Measurements from ENCODE around the gene HTRA3. TPM values are rescaled to one million over a fixed set of nuclear protein-coding genes. Genes with fewer than 3 reads are reported as not detected.

Gene HTRA3
- total RNA-seq, 2 donors from 2014 or later = 3.2 to 4.6 TPM

GRCh38 chr4:8301851-8302730 is 32.5 kb downstream of the HTRA3 start:
- Histone ChIP-seq H3K4me3 (ENCODE audit: low read length) (no peak overlapping the region), H3K9me3 (ENCODE audit: control insufficient read depth, low read length) (no peaks in the 10 kb centered on the region), H3K9ac (ENCODE audit: extremely low read depth, low read length, poor library complexity, severe bottlenecking) (no peak overlapping the region), H3K4me1 (ENCODE audit: control insufficient read depth, insufficient read depth, low read length) (no peaks in the 10 kb centered on the region), H3K36me3 (ENCODE audit: control insufficient read depth, insufficient read depth, low read length) (no peaks in the 10 kb centered on the region), H3K27me3 (ENCODE audit: control insufficient read depth, insufficient read depth, low read length, poor library complexity, severe bottlenecking) (no peaks in the 10 kb centered on the region), H3K27ac (ENCODE audit: low read depth, low read length) (no peak overlapping the region)
- Mint-ChIP-seq H3K4me1 (no peaks in the 10 kb centered on the region), H3K4me3 (no peak overlapping the region), H3K27me3 (ENCODE audit: insufficient read depth) (peaks cover 3% of the 10 kb centered on the region), H3K27ac (no peak overlapping the region), H3K9me3 (peaks cover 3% of the 10 kb centered on the region), H3K36me3 (ENCODE audit: low read depth) (no peaks in the 10 kb centered on the region)
- TF ChIP-seq, protein P1, sequence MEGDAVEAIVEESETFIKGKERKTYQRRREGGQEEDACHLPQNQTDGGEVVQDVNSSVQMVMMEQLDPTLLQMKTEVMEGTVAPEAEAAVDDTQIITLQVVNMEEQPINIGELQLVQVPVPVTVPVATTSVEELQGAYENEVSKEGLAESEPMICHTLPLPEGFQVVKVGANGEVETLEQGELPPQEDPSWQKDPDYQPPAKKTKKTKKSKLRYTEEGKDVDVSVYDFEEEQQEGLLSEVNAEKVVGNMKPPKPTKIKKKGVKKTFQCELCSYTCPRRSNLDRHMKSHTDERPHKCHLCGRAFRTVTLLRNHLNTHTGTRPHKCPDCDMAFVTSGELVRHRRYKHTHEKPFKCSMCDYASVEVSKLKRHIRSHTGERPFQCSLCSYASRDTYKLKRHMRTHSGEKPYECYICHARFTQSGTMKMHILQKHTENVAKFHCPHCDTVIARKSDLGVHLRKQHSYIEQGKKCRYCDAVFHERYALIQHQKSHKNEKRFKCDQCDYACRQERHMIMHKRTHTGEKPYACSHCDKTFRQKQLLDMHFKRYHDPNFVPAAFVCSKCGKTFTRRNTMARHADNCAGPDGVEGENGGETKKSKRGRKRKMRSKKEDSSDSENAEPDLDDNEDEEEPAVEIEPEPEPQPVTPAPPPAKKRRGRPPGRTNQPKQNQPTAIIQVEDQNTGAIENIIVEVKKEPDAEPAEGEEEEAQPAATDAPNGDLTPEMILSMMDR (conservative IDR thresholded peaks at IDR 0.05) = no peak
- DNase-seq = peak; percentile 16
- WGBS, 2 experiments (ENCODE audit: insufficient coverage in 1 of 2, insufficient read length in 1 of 2) = 94 to 96% methylated on average over 18 to 22 of the region's 22 CpGs

DNA sequence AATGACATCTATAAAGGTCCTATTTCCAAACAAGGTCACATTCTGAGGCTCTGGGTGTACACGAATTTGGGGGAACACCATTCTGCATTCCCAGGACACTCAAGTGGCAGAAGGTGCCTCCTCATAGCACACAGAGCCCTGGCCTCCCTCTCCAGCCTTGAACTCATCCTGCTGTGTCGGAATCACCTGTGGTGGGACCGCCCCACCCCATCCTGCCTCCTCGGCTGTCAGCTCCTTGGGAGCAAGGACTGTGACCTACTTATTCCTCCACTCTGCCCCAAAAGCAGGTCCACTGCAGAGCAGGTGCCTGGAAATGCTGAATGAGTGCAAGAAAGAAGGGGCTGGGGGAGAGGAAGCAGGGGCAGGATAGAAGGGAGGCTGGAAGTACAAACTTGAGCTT is 33.5 kb downstream of the HTRA3 start:
- Mint-ChIP-seq H3K4me3 (no peak overlapping the region), H3K27ac (no peak overlapping the region), H3K4me1 (no peaks in the 10 kb centered on the region), H3K9me3 (peaks cover 3% of the 10 kb centered on the region), H3K36me3 (ENCODE audit: low read depth) (no peaks in the 10 kb centered on the region), H3K27me3 (ENCODE audit: insufficient read depth) (peaks cover 3% of the 10 kb centered on the region)
- no peaks in the 10 kb centered on the region for H3K36me3 ChIP-seq (ENCODE audit: control insufficient read depth, insufficient read depth, low read length)
- no peaks in the 10 kb centered on the region for H3K27me3 ChIP-seq (ENCODE audit: control insufficient read depth, insufficient read depth, low read length, poor library complexity, severe bottlenecking)
- TF ChIP-seq, protein P1 (conservative IDR thresholded peaks at IDR 0.05) = no peak
- H3K27ac ChIP-seq (ENCODE audit: low read depth, low read length) = no peak overlapping the region
- H3K9me3 ChIP-seq (ENCODE audit: control insufficient read depth, low read length) = no peaks in the 10 kb centered on the region
- no peak overlapping the region for H3K9ac ChIP-seq (ENCODE audit: extremely low read depth, low read length, poor library complexity, severe bottlenecking)
- no peak overlapping the region for H3K4me3 ChIP-seq (ENCODE audit: low read length)
- WGBS, 2 experiments (ENCODE audit: insufficient coverage in 1 of 2, insufficient read length in 1 of 2) = 84 to 86% methylated on average over 2 to 4 of the region's 4 CpGs
- DNase-seq = peak; percentile 24
- H3K4me1 ChIP-seq (ENCODE audit: control insufficient read depth, insufficient read depth, low read length) = no peaks in the 10 kb centered on the region

GRCh38 chr4:8303485-8304281 is 34.1 kb downstream of the HTRA3 start:
- Histone ChIP-seq H3K9ac (ENCODE audit: extremely low read depth, low read length, poor library complexity, severe bottlenecking) (no peak overlapping the region), H3K36me3 (ENCODE audit: control insufficient read depth, insufficient read depth, low read length) (no peaks in the 10 kb centered on the region), H3K9me3 (ENCODE audit: control insufficient read depth, low read length) (no peaks in the 10 kb centered on the region), H3K4me1 (ENCODE audit: control insufficient read depth, insufficient read depth, low read length) (no peaks in the 10 kb centered on the region), H3K4me3 (ENCODE audit: low read length) (no peak overlapping the region), H3K27ac (ENCODE audit: low read depth, low read length) (no peak overlapping the region), H3K27me3 (ENCODE audit: control insufficient read depth, insufficient read depth, low read length, poor library complexity, severe bottlenecking) (no peaks in the 10 kb centered on the region)
- 92 to 94% methylated on average over 10 to 13 of the region's 13 CpGs for WGBS, 2 experiments (ENCODE audit: insufficient coverage in 1 of 2, insufficient read length in 1 of 2)
- no peak overlapping the region for H3K4me3 Mint-ChIP-seq
- no peaks in the 10 kb centered on the region for H3K4me1 Mint-ChIP-seq
- H3K27me3 Mint-ChIP-seq (ENCODE audit: insufficient read depth) = peaks cover 3% of the 10 kb centered on the region
- DNase-seq = peak; percentile 43
- TF ChIP-seq, protein P1 (conservative IDR thresholded peaks at IDR 0.05) = no peak
- no peaks in the 10 kb centered on the region for H3K36me3 Mint-ChIP-seq (ENCODE audit: low read depth)
- peaks cover 3% of the 10 kb centered on the region for H3K9me3 Mint-ChIP-seq
- H3K27ac Mint-ChIP-seq = no peak overlapping the region
